ENCODE results near the gene NINJ1. TPM values are rescaled to one million over a fixed set of nuclear protein-coding genes. Genes with fewer than 3 reads are reported as not detected.

The NINJ1 gene
- total and polyA plus RNA-seq, 2 of the 13 experiments (the other 11 are each of a cell fraction or from before 2014, with no cell fraction given), result 81.2 to 92.1 TPM

DNA sequence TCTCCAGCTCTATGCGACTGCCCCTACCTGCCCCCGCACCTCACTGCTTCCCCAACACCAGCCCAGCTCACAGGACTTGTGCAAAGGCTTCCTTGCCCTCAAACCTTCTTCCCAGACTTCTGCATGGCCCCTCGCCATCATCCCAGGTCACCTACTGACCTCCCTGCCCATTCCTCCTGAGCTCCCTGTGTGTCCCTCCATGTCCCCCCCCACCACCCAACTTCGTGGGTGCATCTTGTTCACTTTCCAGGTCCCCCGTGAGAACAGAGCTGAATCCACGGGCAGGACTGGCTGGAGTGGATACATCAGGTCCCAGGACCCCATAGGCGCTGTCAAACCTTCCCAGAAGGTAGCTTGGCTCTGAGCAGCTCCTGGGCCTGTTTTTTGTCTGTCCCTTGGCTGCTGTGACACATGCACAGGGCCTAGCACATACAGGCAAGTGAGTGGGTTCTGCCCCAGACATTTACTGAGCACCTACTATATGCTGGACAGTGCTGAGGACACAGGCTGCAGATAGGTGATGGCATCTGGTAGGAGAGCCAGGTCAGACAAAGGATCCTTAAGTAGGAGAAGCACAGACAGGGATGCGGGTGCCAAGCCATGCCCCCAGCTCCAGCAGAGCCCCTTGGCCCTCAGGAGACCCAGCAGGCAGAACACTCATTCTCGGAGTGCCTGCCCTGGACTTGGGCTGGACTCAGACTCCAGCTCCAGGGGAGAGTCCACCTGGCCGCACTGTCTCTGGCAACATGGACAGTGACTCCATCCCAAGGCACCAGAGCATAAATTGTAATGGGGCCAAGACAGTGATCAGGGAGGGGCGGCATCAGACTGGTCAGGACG is 15.0 kb downstream of the NINJ1 start (continued):
- TF ChIP-seq, protein P1, sequence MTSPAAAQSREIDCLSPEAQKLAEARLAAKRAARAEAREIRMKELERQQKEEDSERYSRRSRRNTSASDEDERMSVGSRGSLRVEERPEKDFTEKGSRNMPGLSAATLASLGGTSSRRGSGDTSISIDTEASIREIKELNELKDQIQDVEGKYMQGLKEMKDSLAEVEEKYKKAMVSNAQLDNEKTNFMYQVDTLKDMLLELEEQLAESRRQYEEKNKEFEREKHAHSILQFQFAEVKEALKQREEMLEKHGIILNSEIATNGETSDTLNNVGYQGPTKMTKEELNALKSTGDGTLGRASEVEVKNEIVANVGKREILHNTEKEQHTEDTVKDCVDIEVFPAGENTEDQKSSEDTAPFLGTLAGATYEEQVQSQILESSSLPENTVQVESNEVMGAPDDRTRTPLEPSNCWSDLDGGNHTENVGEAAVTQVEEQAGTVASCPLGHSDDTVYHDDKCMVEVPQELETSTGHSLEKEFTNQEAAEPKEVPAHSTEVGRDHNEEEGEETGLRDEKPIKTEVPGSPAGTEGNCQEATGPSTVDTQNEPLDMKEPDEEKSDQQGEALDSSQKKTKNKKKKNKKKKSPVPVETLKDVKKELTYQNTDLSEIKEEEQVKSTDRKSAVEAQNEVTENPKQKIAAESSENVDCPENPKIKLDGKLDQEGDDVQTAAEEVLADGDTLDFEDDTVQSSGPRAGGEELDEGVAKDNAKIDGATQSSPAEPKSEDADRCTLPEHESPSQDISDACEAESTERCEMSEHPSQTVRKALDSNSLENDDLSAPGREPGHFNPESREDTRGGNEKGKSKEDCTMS (CRISPR knock-in tag; conservative IDR thresholded peaks at IDR 0.05), result no peak
- TF ChIP-seq, protein P2, sequence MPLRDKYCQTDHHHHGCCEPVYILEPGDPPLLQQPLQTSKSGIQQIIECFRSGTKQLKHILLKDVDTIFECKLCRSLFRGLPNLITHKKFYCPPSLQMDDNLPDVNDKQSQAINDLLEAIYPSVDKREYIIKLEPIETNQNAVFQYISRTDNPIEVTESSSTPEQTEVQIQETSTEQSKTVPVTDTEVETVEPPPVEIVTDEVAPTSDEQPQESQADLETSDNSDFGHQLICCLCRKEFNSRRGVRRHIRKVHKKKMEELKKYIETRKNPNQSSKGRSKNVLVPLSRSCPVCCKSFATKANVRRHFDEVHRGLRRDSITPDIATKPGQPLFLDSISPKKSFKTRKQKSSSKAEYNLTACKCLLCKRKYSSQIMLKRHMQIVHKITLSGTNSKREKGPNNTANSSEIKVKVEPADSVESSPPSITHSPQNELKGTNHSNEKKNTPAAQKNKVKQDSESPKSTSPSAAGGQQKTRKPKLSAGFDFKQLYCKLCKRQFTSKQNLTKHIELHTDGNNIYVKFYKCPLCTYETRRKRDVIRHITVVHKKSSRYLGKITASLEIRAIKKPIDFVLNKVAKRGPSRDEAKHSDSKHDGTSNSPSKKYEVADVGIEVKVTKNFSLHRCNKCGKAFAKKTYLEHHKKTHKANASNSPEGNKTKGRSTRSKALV (CRISPR knock-in tag; IDR thresholded peaks at IDR 0.05), result no peak; the same call in 1 of the 2 replicates
- TF ChIP-seq, protein P3, sequence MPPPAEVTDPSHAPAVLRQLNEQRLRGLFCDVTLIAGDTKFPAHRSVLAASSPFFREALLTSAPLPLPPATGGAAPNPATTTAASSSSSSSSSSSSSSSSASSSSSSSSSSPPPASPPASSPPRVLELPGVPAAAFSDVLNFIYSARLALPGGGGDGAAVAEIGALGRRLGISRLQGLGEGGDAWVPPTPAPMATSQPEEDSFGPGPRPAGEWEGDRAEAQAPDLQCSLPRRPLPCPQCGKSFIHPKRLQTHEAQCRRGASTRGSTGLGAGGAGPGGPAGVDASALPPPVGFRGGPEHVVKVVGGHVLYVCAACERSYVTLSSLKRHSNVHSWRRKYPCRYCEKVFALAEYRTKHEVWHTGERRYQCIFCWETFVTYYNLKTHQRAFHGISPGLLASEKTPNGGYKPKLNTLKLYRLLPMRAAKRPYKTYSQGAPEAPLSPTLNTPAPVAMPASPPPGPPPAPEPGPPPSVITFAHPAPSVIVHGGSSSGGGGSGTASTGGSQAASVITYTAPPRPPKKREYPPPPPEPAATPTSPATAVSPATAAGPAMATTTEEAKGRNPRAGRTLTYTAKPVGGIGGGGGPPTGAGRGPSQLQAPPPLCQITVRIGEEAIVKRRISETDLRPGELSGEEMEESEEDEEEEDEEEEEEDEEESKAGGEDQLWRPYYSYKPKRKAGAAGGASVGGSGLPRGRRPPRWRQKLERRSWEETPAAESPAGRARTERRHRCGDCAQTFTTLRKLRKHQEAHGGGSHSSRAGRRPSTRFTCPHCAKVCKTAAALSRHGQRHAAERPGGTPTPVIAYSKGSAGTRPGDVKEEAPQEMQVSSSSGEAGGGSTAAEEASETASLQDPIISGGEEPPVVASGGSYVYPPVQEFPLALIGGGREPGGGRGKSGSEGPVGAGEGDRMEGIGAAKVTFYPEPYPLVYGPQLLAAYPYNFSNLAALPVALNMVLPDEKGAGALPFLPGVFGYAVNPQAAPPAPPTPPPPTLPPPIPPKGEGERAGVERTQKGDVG (CRISPR knock-in tag; IDR thresholded peaks at IDR 0.05; ENCODE audit: borderline replicate concordance), result no peak
- TF ChIP-seq MTA3 (CRISPR knock-in tag; IDR thresholded peaks at IDR 0.05) (no peak), LCORL (IDR thresholded peaks at IDR 0.05) (no peak), LCORL (CRISPR knock-in tag; IDR thresholded peaks at IDR 0.05) (no peak), ZNF350 (CRISPR knock-in tag; IDR thresholded peaks at IDR 0.05; ENCODE audit: borderline replicate concordance, low read depth) (no peak), NFRKB (IDR thresholded peaks at IDR 0.05) (no peak), BHLHE40 (IDR thresholded peaks at IDR 0.05; ENCODE audit: low read length) (no peak), ZNF441 (CRISPR knock-in tag; IDR thresholded peaks at IDR 0.05; ENCODE audit: borderline replicate concordance) (no peak), POLR2AphosphoS5 (IDR thresholded peaks at IDR 0.05; ENCODE audit: low read depth, low read length) (no peak), SETDB1 (CRISPR knock-in tag; IDR thresholded peaks at IDR 0.05; ENCODE audit: borderline replicate concordance) (no peak), NR2C2 (CRISPR knock-in tag; IDR thresholded peaks at IDR 0.05; ENCODE audit: borderline replicate concordance) (no peak)
- TF ChIP-seq, protein P4, sequence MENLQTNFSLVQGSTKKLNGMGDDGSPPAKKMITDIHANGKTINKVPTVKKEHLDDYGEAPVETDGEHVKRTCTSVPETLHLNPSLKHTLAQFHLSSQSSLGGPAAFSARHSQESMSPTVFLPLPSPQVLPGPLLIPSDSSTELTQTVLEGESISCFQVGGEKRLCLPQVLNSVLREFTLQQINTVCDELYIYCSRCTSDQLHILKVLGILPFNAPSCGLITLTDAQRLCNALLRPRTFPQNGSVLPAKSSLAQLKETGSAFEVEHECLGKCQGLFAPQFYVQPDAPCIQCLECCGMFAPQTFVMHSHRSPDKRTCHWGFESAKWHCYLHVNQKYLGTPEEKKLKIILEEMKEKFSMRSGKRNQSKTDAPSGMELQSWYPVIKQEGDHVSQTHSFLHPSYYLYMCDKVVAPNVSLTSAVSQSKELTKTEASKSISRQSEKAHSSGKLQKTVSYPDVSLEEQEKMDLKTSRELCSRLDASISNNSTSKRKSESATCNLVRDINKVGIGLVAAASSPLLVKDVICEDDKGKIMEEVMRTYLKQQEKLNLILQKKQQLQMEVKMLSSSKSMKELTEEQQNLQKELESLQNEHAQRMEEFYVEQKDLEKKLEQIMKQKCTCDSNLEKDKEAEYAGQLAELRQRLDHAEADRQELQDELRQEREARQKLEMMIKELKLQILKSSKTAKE (CRISPR knock-in tag; IDR thresholded peaks at IDR 0.05; ENCODE audit: borderline replicate concordance), result no peak
- TF ChIP-seq, protein P5, sequence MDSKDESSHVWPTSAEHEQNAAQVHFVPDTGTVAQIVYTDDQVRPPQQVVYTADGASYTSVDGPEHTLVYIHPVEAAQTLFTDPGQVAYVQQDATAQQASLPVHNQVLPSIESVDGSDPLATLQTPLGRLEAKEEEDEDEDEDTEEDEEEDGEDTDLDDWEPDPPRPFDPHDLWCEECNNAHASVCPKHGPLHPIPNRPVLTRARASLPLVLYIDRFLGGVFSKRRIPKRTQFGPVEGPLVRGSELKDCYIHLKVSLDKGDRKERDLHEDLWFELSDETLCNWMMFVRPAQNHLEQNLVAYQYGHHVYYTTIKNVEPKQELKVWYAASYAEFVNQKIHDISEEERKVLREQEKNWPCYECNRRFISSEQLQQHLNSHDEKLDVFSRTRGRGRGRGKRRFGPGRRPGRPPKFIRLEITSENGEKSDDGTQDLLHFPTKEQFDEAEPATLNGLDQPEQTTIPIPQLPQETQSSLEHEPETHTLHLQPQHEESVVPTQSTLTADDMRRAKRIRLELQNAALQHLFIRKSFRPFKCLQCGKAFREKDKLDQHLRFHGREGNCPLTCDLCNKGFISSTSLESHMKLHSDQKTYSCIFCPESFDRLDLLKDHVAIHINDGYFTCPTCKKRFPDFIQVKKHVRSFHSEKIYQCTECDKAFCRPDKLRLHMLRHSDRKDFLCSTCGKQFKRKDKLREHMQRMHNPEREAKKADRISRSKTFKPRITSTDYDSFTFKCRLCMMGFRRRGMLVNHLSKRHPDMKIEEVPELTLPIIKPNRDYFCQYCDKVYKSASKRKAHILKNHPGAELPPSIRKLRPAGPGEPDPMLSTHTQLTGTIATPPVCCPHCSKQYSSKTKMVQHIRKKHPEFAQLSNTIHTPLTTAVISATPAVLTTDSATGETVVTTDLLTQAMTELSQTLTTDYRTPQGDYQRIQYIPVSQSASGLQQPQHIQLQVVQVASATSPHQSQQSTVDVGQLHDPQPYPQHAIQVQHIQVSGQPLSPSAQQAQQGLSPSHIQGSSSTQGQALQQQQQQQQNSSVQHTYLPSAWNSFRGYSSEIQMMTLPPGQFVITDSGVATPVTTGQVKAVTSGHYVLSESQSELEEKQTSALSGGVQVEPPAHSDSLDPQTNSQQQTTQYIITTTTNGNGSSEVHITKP (CRISPR knock-in tag; IDR thresholded peaks at IDR 0.05; ENCODE audit: low read depth), result no peak
